Activated T-helper 1 cell treated with anti-CD3 and anti-CD28 coated beads, Interleukin-12 subunit alpha, Interleukin-12 subunit beta, Interleukin-2, Interleukin-4 antibody, amounts not matched to agents 30 ng/mL and 10 ng/mL and 1 ng/mL, durations not matched to agents 14 hours and 24 hours and 36 hours (primary cell): ENCODE data around the gene MAP3K21. TPM values are rescaled to one million over a fixed set of nuclear protein-coding genes. Genes with fewer than 3 reads are reported as not detected.

Source experiments
- DNase-seq: peaks from one replicate; pipeline ENCODE4 v3.0.0; 2021; ENCODE audit warnings: low spot score
- H3K27ac Mint-ChIP-seq: one replicate; pipeline ENCODE4 v1.8.0; 2021; ENCODE audit warnings: mild to moderate bottlenecking, mixed read lengths
- H3K27me3 Mint-ChIP-seq: one replicate; pipeline ENCODE4 v1.8.0; 2022; ENCODE audit warnings: mild to moderate bottlenecking, moderate library complexity, mixed read lengths; ENCODE audit not compliant: insufficient read depth
- H3K36me3 Mint-ChIP-seq: one replicate; pipeline ENCODE4 v1.8.0; 2021; ENCODE audit warnings: low read depth, mixed read lengths
- H3K4me1 Mint-ChIP-seq: one replicate; pipeline ENCODE4 v1.8.0; 2021; ENCODE audit warnings: low read depth, mixed read lengths
- H3K4me3 Mint-ChIP-seq: one replicate; pipeline ENCODE4 v1.8.0; 2021; ENCODE audit warnings: mild to moderate bottlenecking, moderate library complexity, mixed read lengths
- H3K9me3 Mint-ChIP-seq: one replicate; pipeline ENCODE4 v1.8.0; 2021; ENCODE audit warnings: mixed read lengths
- intact Hi-C: fragments of 100-400 bp; cut with micrococcal nuclease; formaldehyde crosslinking; loops from one replicate; pipeline ENCODE4 v1.15.1; 2024
- total RNA-seq: library from RNA; stranded (reverse); gene quantifications from 2 replicates; pipeline ENCODE4 v1.2.3, GENCODE V29; 2022

The MAP3K21 gene
- total RNA-seq, 1 donor from 2014 or later, result 2.1 TPM

- DNase-seq, result no peak
- peaks cover 2% of the 10 kb centered on the region for H3K36me3 Mint-ChIP-seq
- no peaks in the 10 kb centered on the region for H3K9me3 Mint-ChIP-seq
- H3K27ac Mint-ChIP-seq, result no peak overlapping the region
- peaks cover 22% of the 10 kb centered on the region for H3K27me3 Mint-ChIP-seq
- no peak overlapping the region for H3K4me3 Mint-ChIP-seq
- intact Hi-C loops, result loop anchor here (10.0 kb wide), 1 partner anchor 665 kb away; the partner anchor contains the start of gene SIPA1L2
- peaks cover 11% of the 10 kb centered on the region for H3K4me1 Mint-ChIP-seq
These were observed 28.1 kb upstream of the MAP3K21 start for GRCh38 chr1:233299450-233299849.

GRCh38 chr1:233300326-233300725, 27.2 kb upstream of the MAP3K21 start:
- Mint-ChIP-seq H3K4me3 (no peak overlapping the region), H3K27me3 (peaks cover 24% of the 10 kb centered on the region), H3K27ac (no peak overlapping the region), H3K4me1 (peaks cover 5% of the 10 kb centered on the region), H3K9me3 (no peaks in the 10 kb centered on the region), H3K36me3 (no peaks in the 10 kb centered on the region)
- no peak for DNase-seq
- intact Hi-C loops, result loop anchor here (5.0 kb wide), 1 partner anchor 62 kb away; no protein-coding TSS in a partner anchor

- Mint-ChIP-seq H3K9me3 (no peaks in the 10 kb centered on the region), H3K4me1 (no peaks in the 10 kb centered on the region), H3K27me3 (peaks cover 35% of the 10 kb centered on the region), H3K27ac (no peak overlapping the region), H3K4me3 (no peak overlapping the region), H3K36me3 (no peaks in the 10 kb centered on the region)
- intact Hi-C loops, result loop anchor here (1.0 to 5.0 kb wide), 6 partner anchors 23 to 762 kb away; partner anchors contain the start of gene MAP3K21
- no peak for DNase-seq
These were observed 22.9 kb upstream of the MAP3K21 start for GRCh38 chr1:233304489-233305102.

GRCh38 chr1:233313434-233314155, 13.9 kb upstream of the MAP3K21 start:
- Mint-ChIP-seq H3K4me3 (no peak overlapping the region), H3K9me3 (no peaks in the 10 kb centered on the region), H3K27me3 (peaks cover 36% of the 10 kb centered on the region), H3K4me1 (no peaks in the 10 kb centered on the region), H3K27ac (no peak overlapping the region), H3K36me3 (no peaks in the 10 kb centered on the region)
- no peak for DNase-seq
- intact Hi-C loops, result no loop called here

- no peaks in the 10 kb centered on the region for H3K36me3 Mint-ChIP-seq
- no peak for DNase-seq
- H3K27ac Mint-ChIP-seq, result no peak overlapping the region
- H3K4me3 Mint-ChIP-seq, result no peak overlapping the region
- peaks cover 48% of the 10 kb centered on the region for H3K27me3 Mint-ChIP-seq
- intact Hi-C loops, result no loop called here
- H3K9me3 Mint-ChIP-seq, result no peaks in the 10 kb centered on the region
- H3K4me1 Mint-ChIP-seq, result no peaks in the 10 kb centered on the region
These were observed 11.7 kb upstream of the MAP3K21 start for GRCh38 chr1:233315718-233316301.

- intact Hi-C loops, result no loop called here
- no peak for DNase-seq
- Mint-ChIP-seq H3K27me3 (peaks cover 48% of the 10 kb centered on the region), H3K36me3 (no peaks in the 10 kb centered on the region), H3K9me3 (no peaks in the 10 kb centered on the region), H3K27ac (no peak overlapping the region), H3K4me3 (no peak overlapping the region), H3K4me1 (no peaks in the 10 kb centered on the region)
These were observed 11.1 kb upstream of the MAP3K21 start for GRCh38 chr1:233316473-233316872.

- Mint-ChIP-seq H3K36me3 (no peaks in the 10 kb centered on the region), H3K27ac (no peak overlapping the region), H3K27me3 (peaks cover 46% of the 10 kb centered on the region), H3K4me3 (no peak overlapping the region), H3K4me1 (no peaks in the 10 kb centered on the region), H3K9me3 (no peaks in the 10 kb centered on the region)
- DNase-seq, result no peak
- intact Hi-C loops, result no loop called here
These were observed 8.3 kb upstream of the MAP3K21 start for GRCh38 chr1:233319272-233319671.

GRCh38 chr1:233320023-233320422, 7.5 kb upstream of the MAP3K21 start:
- Mint-ChIP-seq H3K4me3 (no peak overlapping the region), H3K9me3 (no peaks in the 10 kb centered on the region), H3K27me3 (peaks cover 43% of the 10 kb centered on the region), H3K27ac (no peak overlapping the region), H3K36me3 (no peaks in the 10 kb centered on the region), H3K4me1 (no peaks in the 10 kb centered on the region)
- intact Hi-C loops, result no loop called here
- no peak for DNase-seq

GRCh38 chr1:233323718-233324117, 3.8 kb upstream of the MAP3K21 start:
- Mint-ChIP-seq H3K9me3 (no peaks in the 10 kb centered on the region), H3K36me3 (no peaks in the 10 kb centered on the region), H3K27me3 (peaks cover 37% of the 10 kb centered on the region), H3K27ac (no peak overlapping the region), H3K4me3 (no peak overlapping the region), H3K4me1 (peaks cover 5% of the 10 kb centered on the region)
- intact Hi-C loops, result no loop called here
- DNase-seq, result no peak

GRCh38 chr1:233326319-233326718, 1.2 kb upstream of the MAP3K21 start:
- Mint-ChIP-seq H3K9me3 (no peaks in the 10 kb centered on the region), H3K36me3 (no peaks in the 10 kb centered on the region), H3K27ac (no peak overlapping the region), H3K4me3 (no peak overlapping the region), H3K4me1 (peaks cover 11% of the 10 kb centered on the region), H3K27me3 (peaks cover 35% of the 10 kb centered on the region)
- intact Hi-C loops, result loop anchor here (2.0 kb wide), 3 partner anchors 32 to 80 kb away; partner anchors contain the start of gene PCNX2
- no peak for DNase-seq

- peak; percentile 70 for DNase-seq
- Mint-ChIP-seq H3K4me1 (peaks cover 11% of the 10 kb centered on the region), H3K27me3 (peaks cover 35% of the 10 kb centered on the region), H3K36me3 (no peaks in the 10 kb centered on the region), H3K9me3 (no peaks in the 10 kb centered on the region), H3K4me3 (peak overlapping the region; percentile 81), H3K27ac (peak overlapping the region; percentile 47)
- intact Hi-C loops, result loop anchor here (1.0 to 2.0 kb wide), 4 partner anchors 23 to 80 kb away; partner anchors contain the start of gene PCNX2
These were observed 493 bp upstream of the MAP3K21 start for GRCh38 chr1:233326811-233327650.

- no peaks in the 10 kb centered on the region for H3K36me3 Mint-ChIP-seq
- H3K4me1 Mint-ChIP-seq, result peaks cover 11% of the 10 kb centered on the region
- peaks cover 33% of the 10 kb centered on the region for H3K27me3 Mint-ChIP-seq
- no peak overlapping the region for H3K27ac Mint-ChIP-seq
- no peaks in the 10 kb centered on the region for H3K9me3 Mint-ChIP-seq
- peak overlapping the region; percentile 75 for H3K4me3 Mint-ChIP-seq
- peak; percentile 3 for DNase-seq
- intact Hi-C loops, result no loop called here
These were observed 808 bp downstream of the MAP3K21 start for GRCh38 chr1:233328142-233328921.
